MM.1S (cell line): ENCODE measurements around the gene IRS1.

ENCODE experiments used
- EZH2 ChIP-seq: fragments of 300-600 bp; sonication (generic); optimal IDR thresholded peaks from 2 replicates; pipeline ENCODE3; 2017; ENCODE audit warnings: low read depth, mild to moderate bottlenecking, antibody characterized with exemption, low read length, mixed read lengths
- EZH2phosphoT487 ChIP-seq: fragments of 300-600 bp; sonication (generic); IDR thresholded peaks from 2 replicates; pipeline ENCODE4 v1.6.1; 2018; ENCODE audit warnings: antibody characterized with exemption, low read length
- TF ChIP-seq, protein P1 (sequence below): fragments of 300-600 bp; sonication (generic); IDR thresholded peaks from 2 replicates; pipeline ENCODE4 v1.5.1; 2016; ENCODE audit warnings: antibody characterized with exemption, low read length, mixed read lengths

DNA sequence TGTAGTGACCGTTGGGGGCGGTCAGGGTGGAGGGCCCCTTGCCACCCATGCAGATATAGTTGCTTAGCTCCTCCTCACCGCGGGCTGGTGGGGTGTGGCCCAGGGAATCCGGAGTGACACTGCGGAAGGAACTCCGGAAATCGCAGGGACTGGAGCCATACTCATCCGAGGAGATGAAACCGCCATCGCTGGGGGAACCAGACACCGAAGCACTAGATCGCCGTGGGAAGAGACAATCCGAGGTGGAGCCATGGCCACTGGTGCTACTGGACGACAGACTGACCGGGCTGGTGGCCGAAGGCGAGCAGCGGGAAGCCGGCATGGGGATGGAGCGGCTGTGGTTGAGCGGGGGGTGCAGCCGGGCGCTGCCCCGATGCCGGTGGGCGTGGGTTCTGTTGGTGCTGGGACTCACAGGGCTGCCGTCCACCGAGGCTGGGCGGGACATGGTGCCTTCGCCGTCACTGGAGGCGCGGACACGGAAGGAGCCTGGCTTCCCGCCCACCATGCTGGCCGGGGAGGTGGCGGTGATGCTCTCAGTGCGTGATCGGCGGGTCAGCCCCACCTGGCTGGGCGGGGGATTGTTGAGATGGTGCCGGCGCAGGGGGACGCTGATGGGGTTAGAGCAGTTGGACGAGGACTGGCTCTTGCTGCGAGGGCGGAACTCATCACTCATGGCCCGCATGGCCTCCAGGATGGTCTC lies 2.2 kb downstream of the IRS1 start:
- TF ChIP-seq EZH2 (no peak), EZH2phosphoT487 (no peak)
- TF ChIP-seq, protein P1, sequence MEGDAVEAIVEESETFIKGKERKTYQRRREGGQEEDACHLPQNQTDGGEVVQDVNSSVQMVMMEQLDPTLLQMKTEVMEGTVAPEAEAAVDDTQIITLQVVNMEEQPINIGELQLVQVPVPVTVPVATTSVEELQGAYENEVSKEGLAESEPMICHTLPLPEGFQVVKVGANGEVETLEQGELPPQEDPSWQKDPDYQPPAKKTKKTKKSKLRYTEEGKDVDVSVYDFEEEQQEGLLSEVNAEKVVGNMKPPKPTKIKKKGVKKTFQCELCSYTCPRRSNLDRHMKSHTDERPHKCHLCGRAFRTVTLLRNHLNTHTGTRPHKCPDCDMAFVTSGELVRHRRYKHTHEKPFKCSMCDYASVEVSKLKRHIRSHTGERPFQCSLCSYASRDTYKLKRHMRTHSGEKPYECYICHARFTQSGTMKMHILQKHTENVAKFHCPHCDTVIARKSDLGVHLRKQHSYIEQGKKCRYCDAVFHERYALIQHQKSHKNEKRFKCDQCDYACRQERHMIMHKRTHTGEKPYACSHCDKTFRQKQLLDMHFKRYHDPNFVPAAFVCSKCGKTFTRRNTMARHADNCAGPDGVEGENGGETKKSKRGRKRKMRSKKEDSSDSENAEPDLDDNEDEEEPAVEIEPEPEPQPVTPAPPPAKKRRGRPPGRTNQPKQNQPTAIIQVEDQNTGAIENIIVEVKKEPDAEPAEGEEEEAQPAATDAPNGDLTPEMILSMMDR, result no peak
